Right lobe of liver (tissue), 6 donors: ENCODE measurements around the gene PNLIPRP2. TPM values are rescaled to one million over a fixed set of nuclear protein-coding genes. Genes with fewer than 3 reads are reported as not detected.

Experiments used
- ATAC-seq, 4 donors: fragments of 200-7000 bp; cut with Tn5 transposase; one replicate each; pipeline ENCODE4 v1.9.1; 2020; ENCODE audit warnings: mild to moderate bottlenecking in 4 of 4, moderate library complexity in 4 of 4
- DNase-seq, 3 donors: peaks; one replicate each; pipeline ENCODE4 v3.0.0-alpha.2; 2020
- H3K27ac ChIP-seq, 3 donors: fragments of 200-600 bp; one replicate each; pipeline ENCODE4 v1.8.0; 2022
- H3K27me3 ChIP-seq, 2 donors: fragments of 200-600 bp; one replicate each; pipeline ENCODE4 v1.8.0; 2022
- H3K36me3 ChIP-seq, 4 donors: fragments of 200-600 bp; sonication (generic) in 1 of 4; one replicate each; pipeline versions ENCODE4 v1.5.1 to v1.8.0; 2017 to 2022; ENCODE audit warnings: control low read depth in 1 of 4
- H3K4me1 ChIP-seq, 4 donors: fragments of 200-600 bp; sonication (generic) in 1 of 4; one replicate each; pipeline versions ENCODE4 v1.5.1 to v1.8.0; 2017 to 2022; ENCODE audit warnings: control low read depth in 1 of 4
- H3K4me3 ChIP-seq, 3 donors: fragments of 200-600 bp; one replicate each; pipeline ENCODE4 v1.8.0; 2022
- H3K9me3 ChIP-seq, 4 donors: fragments of 200-600 bp; sonication (generic) in 1 of 4; one replicate each; pipeline versions ENCODE4 v1.5.1 to v1.8.0; 2017 to 2022; ENCODE audit warnings: control low read depth in 1 of 4
- CTCF ChIP-seq, 4 donors: fragments of 200-600 bp in 3 of 4; fragments of 450-650 bp in 1 of 4; IDR thresholded peaks; one replicate each; pipeline versions ENCODE4 v1.5.1 to v1.8.0; 2016 to 2022; ENCODE audit warnings: antibody characterized with exemption in 4 of 4, mild to moderate bottlenecking in 2 of 4
- POLR2A ChIP-seq: fragments of 450-650 bp; IDR thresholded peaks from one replicate; pipeline ENCODE4 v1.6.1; 2017; ENCODE audit warnings: antibody characterized with exemption, mild to moderate bottlenecking
- WGBS: methylation state at CpG from one replicate; pipeline ENCODE4 v1.1.6; 2018; ENCODE audit warnings: low coverage, low lambda C conversion rate; ENCODE audit not compliant: insufficient coverage; ENCODE audit errors: missing lambda C conversion rate; 5-methylcytosine and 5-hydroxymethylcytosine counted together
- intact Hi-C, 2 donors: fragments of 100-400 bp; cut with DNase I; formaldehyde crosslinking; loops; one replicate each; pipeline versions ENCODE4 v1.11.2 to v1.14.1; 2022
- total RNA-seq, 6 experiments: library from RNA; depleted of rRNA in 2 of 6; stranded (reverse); fragments of >200 nt in 2 of 6; fragmentation: NEBNext Ultra II Directional in 3 of 6; extraction: Animal tissue kit (Norgen Biotek cat#: 25700) in 3 of 6; gene quantifications; one replicate each; pipeline versions ENCODE4 v1.1.0 to v1.2.4, GENCODE V29; 2016 to 2023
- donor health status: DM: no; HTN: yes; CAD: no.
- donor health status: DM: no; HTN: no; CAD: no.
- donor health status: DM: no; HTN: no; CAD: no.
- donor health status: DM: no; HTN: yes; CAD: no.
- donor health status: DM: no; HTN: yes; CAD: no.

PNLIPRP2 gene
- total RNA-seq, 6 experiments from 2014 or later, result not detected

- H3K27ac ChIP-seq, result no peak overlapping the region
- H3K36me3 ChIP-seq, result no peaks in the 10 kb centered on the region
- no peaks in the 10 kb centered on the region for H3K4me1 ChIP-seq
- no peak overlapping the region for H3K4me3 ChIP-seq
- intact Hi-C loops, result no loop called here
- TF ChIP-seq CTCF (IDR thresholded peaks at IDR 0.05) (no peak), POLR2A (no peak)
- DNase-seq (no peak), ATAC-seq (no peak)
- no peaks in the 10 kb centered on the region for H3K27me3 ChIP-seq
- H3K9me3 ChIP-seq, result no peaks in the 10 kb centered on the region
- 86% methylated on average over 5 of the region's 6 CpGs for WGBS
These were observed 11.1 kb downstream of the PNLIPRP2 start for GRCh38 chr10:116631871-116632295.

- no peaks in the 10 kb centered on the region for H3K27me3 ChIP-seq
- H3K27ac ChIP-seq, result no peak overlapping the region
- no peaks in the 10 kb centered on the region for H3K4me1 ChIP-seq
- 85% methylated on average over 9 of the region's 17 CpGs for WGBS
- no peak for ATAC-seq
- H3K36me3 ChIP-seq, result no peaks in the 10 kb centered on the region
- no peak for TF ChIP-seq POLR2A
- no peak for TF ChIP-seq CTCF (IDR thresholded peaks at IDR 0.05)
- H3K9me3 ChIP-seq, result no peaks in the 10 kb centered on the region
- no peak for DNase-seq
- intact Hi-C loops, result no loop called here
- no peak overlapping the region for H3K4me3 ChIP-seq
These were observed 12.0 kb downstream of the PNLIPRP2 start for GRCh38 chr10:116632596-116633215.

- Histone ChIP-seq H3K4me3 (no peak overlapping the region), H3K9me3 (no peaks in the 10 kb centered on the region), H3K27ac (no peak overlapping the region), H3K4me1 (no peaks in the 10 kb centered on the region), H3K36me3 (no peaks in the 10 kb centered on the region), H3K27me3 (no peaks in the 10 kb centered on the region)
- DNase-seq (no peak), ATAC-seq (no peak)
- intact Hi-C loops, result no loop called here
- WGBS, result 100% methylated on average over 3 of the region's 8 CpGs
- TF ChIP-seq POLR2A (no peak), CTCF (IDR thresholded peaks at IDR 0.05) (no peak)
These were observed 12.5 kb downstream of the PNLIPRP2 start for GRCh38 chr10:116633216-116633600.

- H3K27me3 ChIP-seq, result no peaks in the 10 kb centered on the region
- TF ChIP-seq POLR2A (no peak), CTCF (IDR thresholded peaks at IDR 0.05) (no peak)
- intact Hi-C loops, result no loop called here
- no peaks in the 10 kb centered on the region for H3K9me3 ChIP-seq
- ATAC-seq, result no peak
- WGBS, result 69% methylated on average over 8 of the region's 11 CpGs
- no peak for DNase-seq
- no peaks in the 10 kb centered on the region for H3K4me1 ChIP-seq
- H3K27ac ChIP-seq, result no peak overlapping the region
- no peak overlapping the region for H3K4me3 ChIP-seq
- H3K36me3 ChIP-seq, result no peaks in the 10 kb centered on the region
These were observed 13.6 kb downstream of the PNLIPRP2 start for GRCh38 chr10:116634126-116634975.
